ENCODE data around the gene SSH2.

SSH2 gene

DNA sequence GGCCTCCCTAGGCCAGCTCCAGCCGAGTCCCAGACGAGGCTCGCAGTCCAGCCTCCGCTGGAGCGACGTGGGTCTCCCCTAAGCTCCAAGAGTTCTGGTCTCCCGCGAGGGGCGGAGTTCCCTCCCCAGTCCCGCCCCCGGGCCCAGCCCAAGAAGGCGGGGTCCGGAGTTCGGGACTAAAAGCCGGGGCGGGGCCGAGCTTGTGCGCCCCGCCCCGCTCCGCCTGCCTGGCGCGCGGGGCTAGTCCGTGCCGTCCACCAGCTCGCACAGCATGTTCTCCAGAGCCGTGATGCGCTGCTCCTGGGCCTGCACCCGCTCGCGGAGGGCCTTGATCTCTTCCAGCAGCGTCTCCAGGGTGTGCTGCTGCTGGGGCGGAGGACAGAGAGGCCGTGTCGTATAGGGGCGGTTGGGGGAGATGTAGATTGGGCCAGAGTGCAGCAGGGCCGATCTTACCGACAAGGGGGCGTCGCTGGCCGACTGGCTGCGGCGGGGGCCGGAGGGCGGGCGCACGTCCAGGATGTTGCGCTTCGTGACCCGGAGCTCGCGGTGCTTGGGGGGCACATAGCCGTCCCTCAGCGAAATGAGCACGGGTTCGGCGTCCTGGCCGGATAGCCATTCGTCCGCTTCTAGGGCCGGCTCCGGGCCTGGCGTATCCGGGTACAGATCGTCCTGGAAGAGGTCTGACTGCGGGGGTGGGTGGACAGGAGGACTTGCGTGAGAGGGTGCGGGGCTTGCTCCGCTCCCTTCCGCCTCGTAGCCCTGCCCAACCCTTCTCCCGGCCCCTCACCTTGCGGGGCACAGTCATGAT lies 314.3 kb downstream of the SSH2 start:
- DNase-seq (ENCODE audit: low read depth in 1 of 2, low spot score in 1 of 2), result peak; percentile 73 to 81

DNA sequence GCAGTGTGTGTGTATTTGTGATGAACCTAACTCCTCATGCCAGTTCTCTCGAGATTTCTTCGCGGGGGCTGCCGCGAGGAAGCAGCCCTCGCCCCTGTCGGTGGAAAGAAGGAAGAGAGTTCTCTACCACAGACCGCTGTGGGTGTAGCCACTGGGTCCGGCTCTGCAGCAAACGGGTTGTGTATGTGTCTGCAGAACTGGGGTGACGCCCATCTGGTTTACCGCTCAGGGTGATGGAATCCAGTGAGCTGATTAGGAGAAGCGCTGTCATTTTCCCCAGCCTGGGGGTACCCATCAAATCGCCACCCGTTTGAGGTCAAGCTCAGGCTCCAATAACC lies 315.0 kb downstream of the SSH2 start:
- DNase-seq (ENCODE audit: low read depth in 1 of 2, low spot score in 1 of 2), result no peak

- no peak for DNase-seq (ENCODE audit: low read depth in 1 of 2, low spot score in 1 of 2)
Observed at GRCh38 chr17:29614349-29615047, 315.5 kb downstream of the SSH2 start.

GRCh38 chr17:29613856-29614255 lies 316.2 kb downstream of the SSH2 start:
- no peak for DNase-seq (ENCODE audit: low read depth in 1 of 2, low spot score in 1 of 2)

- DNase-seq (ENCODE audit: low read depth in 1 of 2, low spot score in 1 of 2), result peak; percentile 88 to 93
Observed at GRCh38 chr17:29613352-29613837, 316.6 kb downstream of the SSH2 start.

- DNase-seq (ENCODE audit: low read depth in 1 of 2, low spot score in 1 of 2), result no peak
Observed at GRCh38 chr17:29612404-29613280, 317.4 kb downstream of the SSH2 start.

GRCh38 chr17:29612094-29612403 lies 318.0 kb downstream of the SSH2 start:
- no peak for DNase-seq (ENCODE audit: low read depth in 1 of 2, low spot score in 1 of 2)

GRCh38 chr17:29611351-29612093 lies 318.5 kb downstream of the SSH2 start:
- DNase-seq (ENCODE audit: low read depth in 1 of 2, low spot score in 1 of 2), result no peak

- DNase-seq (ENCODE audit: low read depth in 1 of 2, low spot score in 1 of 2), result no peak
Observed at GRCh38 chr17:29610395-29610794, 319.6 kb downstream of the SSH2 start.

DNA sequence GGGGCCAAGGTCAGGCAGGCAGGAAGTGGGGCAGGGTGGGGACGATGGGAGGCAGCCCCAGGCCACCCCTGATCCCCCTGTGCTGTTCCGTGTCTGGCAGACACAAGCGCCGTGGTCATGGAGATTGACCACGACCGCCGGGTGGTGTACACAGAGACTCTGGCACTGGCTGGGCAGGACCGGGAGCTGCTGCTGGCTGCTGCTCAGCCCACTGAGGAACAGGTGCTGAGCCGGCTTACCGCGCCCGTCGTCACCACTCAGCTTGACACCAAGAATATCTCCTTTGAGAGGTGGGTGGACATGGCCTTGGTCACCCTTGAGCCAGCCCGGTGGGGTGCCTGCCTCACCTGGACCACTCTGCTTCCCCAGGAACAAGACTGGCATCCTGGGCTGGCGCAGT lies 321.0 kb downstream of the SSH2 start:
- DNase-seq (ENCODE audit: low read depth in 1 of 2, low spot score in 1 of 2), result no peak

DNA sequence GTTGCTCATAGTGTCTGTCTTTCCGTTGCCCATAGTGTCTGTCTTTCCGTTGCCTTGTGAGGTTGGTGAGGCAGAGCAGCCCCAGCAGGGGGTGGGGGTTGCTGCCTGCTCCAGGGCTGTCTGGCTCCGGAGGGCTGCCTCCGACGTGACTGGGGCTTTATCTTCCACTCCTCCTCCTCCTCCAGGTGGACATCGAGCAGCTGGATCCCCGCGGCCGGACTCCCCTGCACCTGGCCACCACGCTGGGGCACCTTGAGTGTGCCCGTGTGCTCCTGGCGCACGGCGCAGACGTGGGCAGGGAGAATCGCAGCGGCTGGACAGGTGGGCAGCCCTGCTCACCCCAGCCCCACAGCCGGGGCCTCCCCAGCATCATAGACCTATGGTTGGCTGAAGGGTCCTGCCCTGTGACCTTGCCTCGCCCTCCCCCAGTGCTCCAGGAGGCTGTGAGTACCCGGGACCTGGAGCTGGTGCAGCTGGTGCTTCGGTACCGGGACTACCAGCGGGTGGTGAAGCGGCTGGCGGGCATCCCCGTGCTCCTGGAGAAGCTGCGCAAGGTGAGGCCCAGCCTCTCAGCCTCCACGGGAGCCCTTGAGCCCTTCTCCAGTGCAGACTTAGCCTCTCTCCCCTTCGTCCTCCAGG lies 322.4 kb downstream of the SSH2 start:
- no peak for DNase-seq (ENCODE audit: low read depth in 1 of 2, low spot score in 1 of 2)

GRCh38 chr17:29603109-29603674 lies 326.8 kb downstream of the SSH2 start:
- DNase-seq (ENCODE audit: low read depth in 1 of 2, low spot score in 1 of 2), result no peak

DNA sequence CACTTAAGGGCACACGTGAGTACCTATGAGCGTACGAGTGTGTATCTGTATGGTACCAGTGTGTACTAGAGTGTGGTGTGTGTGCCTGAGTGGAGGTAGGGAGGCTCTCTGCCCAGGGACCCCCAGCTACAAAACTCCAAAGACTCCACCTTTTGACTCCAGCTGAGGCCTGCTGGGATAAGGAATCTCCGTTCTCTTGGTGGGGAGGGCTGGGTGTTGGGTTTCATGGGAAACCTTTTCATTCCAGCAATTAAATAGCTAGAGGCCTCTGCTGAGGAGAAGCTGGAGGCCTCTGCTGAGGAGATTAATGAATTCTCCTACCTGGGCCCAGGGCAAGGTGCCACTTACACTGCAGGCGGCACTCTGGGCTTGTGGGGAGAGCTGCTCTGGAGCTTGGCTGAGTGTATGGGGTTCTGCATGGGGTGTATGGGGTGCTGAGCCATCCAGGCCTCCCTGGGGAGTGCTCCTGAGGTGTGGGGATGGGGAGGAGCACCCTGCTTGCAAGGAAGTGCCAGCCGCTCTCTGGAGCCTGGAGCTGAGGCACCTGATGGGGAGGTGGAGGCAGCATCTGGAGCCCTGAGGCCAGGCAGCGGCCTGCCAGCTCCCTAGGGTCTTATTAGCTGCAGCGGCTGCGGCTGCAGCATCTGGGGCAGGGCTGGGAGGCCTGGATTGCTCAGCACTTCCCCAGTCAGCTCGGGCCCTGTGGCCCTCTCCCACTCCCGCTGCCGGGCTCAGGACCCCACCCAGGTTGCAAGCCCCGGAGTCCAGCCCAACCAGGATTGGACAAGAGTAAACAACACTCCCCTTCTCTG lies 332.5 kb downstream of the SSH2 start:
- DNase-seq (ENCODE audit: low read depth in 1 of 2, low spot score in 1 of 2), result no peak

- DNase-seq (ENCODE audit: low read depth in 1 of 2, low spot score in 1 of 2), result no peak
Observed at GRCh38 chr17:29596811-29597210, 333.2 kb downstream of the SSH2 start.

- DNase-seq (ENCODE audit: low read depth in 1 of 2, low spot score in 1 of 2), result no peak
Observed at GRCh38 chr17:29595943-29596774, 333.9 kb downstream of the SSH2 start.

- no peak for DNase-seq (ENCODE audit: low read depth in 1 of 2, low spot score in 1 of 2)
Observed at GRCh38 chr17:29595107-29595942, 334.7 kb downstream of the SSH2 start.

DNA sequence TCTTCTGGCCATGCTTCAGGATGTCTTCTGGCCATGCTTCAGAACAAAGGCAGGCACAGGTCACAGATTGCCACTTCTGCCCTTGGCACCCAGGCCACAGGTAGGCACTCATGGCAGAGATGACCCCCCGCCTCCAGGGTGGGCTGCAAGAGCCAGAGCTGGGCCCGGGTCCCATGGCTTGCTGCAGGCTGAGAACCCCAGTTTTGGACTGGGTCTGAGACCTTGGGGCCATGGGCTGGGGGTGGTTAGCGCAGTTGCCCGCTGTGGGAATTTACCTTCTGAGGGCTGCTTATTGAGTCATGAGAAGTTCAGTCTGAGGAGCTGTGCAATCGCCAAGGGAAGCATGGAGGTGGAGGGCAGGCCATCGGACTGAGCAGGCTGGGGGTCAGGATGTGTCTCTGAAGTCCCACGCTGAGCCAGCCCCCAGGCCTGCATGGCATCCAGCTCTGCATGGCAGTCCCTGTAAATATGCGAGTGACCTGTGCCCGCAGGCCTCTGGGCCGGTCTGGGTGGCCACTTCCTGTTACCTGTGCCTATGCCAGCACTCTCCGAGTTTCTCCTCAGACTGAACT lies 335.4 kb downstream of the SSH2 start:
- no peak for DNase-seq (ENCODE audit: low read depth in 1 of 2, low spot score in 1 of 2)
